Measurements from ENCODE around the gene KRTAP9-9.

DNA sequence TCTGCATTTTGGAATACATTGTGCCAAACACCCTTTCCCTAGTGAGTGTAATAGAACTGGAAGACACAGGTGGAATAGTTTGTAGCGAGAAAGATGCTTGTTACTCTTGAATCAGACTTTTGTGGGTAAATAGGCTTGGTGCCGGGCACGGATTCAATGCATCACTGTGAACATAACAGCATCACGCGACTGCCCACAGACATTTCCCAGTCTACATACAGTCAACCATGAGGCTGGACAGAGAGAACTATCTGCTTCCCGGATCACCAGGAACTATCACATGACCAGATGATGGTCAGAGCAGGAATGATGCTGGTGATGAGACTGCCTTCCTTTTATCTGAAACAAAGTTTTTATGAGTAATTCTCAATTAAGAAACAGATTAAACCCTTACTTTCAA, 29.1 kb upstream of the KRTAP9-9 start:
- TF ChIP-seq FOXP1 (CRISPR knock-in tag; IDR thresholded peaks at IDR 0.05; ENCODE audit: borderline replicate concordance) (no peak), ZBTB21 (CRISPR knock-in tag; IDR thresholded peaks at IDR 0.05; ENCODE audit: borderline replicate concordance) (no peak), KAT7 (CRISPR knock-in tag; IDR thresholded peaks at IDR 0.05; ENCODE audit: borderline replicate concordance) (no peak), NFE2L1 (CRISPR knock-in tag; IDR thresholded peaks at IDR 0.05) (no peak), ATF1 (CRISPR knock-in tag; IDR thresholded peaks at IDR 0.05) (no peak)
- TF ChIP-seq, protein P1, sequence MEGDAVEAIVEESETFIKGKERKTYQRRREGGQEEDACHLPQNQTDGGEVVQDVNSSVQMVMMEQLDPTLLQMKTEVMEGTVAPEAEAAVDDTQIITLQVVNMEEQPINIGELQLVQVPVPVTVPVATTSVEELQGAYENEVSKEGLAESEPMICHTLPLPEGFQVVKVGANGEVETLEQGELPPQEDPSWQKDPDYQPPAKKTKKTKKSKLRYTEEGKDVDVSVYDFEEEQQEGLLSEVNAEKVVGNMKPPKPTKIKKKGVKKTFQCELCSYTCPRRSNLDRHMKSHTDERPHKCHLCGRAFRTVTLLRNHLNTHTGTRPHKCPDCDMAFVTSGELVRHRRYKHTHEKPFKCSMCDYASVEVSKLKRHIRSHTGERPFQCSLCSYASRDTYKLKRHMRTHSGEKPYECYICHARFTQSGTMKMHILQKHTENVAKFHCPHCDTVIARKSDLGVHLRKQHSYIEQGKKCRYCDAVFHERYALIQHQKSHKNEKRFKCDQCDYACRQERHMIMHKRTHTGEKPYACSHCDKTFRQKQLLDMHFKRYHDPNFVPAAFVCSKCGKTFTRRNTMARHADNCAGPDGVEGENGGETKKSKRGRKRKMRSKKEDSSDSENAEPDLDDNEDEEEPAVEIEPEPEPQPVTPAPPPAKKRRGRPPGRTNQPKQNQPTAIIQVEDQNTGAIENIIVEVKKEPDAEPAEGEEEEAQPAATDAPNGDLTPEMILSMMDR (IDR thresholded peaks at IDR 0.05): no peak
- TF ChIP-seq, protein P2, sequence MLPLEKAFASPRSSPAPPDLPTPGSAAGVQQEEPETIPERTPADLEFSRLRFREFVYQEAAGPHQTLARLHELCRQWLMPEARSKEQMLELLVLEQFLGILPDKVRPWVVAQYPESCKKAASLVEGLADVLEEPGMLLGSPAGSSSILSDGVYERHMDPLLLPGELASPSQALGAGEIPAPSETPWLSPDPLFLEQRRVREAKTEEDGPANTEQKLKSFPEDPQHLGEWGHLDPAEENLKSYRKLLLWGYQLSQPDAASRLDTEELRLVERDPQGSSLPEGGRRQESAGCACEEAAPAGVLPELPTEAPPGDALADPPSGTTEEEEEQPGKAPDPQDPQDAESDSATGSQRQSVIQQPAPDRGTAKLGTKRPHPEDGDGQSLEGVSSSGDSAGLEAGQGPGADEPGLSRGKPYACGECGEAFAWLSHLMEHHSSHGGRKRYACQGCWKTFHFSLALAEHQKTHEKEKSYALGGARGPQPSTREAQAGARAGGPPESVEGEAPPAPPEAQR (CRISPR knock-in tag; IDR thresholded peaks at IDR 0.05): no peak
- TF ChIP-seq, protein P3, sequence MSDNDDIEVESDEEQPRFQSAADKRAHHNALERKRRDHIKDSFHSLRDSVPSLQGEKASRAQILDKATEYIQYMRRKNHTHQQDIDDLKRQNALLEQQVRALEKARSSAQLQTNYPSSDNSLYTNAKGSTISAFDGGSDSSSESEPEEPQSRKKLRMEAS (CRISPR knock-in tag; IDR thresholded peaks at IDR 0.05): no peak
- TF ChIP-seq, protein P4, sequence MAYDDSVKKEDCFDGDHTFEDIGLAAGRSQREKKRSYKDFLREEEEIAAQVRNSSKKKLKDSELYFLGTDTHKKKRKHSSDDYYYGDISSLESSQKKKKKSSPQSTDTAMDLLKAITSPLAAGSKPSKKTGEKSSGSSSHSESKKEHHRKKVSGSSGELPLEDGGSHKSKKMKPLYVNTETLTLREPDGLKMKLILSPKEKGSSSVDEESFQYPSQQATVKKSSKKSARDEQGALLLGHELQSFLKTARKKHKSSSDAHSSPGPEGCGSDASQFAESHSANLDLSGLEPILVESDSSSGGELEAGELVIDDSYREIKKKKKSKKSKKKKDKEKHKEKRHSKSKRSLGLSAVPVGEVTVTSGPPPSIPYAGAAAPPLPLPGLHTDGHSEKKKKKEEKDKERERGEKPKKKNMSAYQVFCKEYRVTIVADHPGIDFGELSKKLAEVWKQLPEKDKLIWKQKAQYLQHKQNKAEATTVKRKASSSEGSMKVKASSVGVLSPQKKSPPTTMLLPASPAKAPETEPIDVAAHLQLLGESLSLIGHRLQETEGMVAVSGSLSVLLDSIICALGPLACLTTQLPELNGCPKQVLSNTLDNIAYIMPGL (CRISPR knock-in tag; IDR thresholded peaks at IDR 0.05): no peak
- TF ChIP-seq, protein P5, sequence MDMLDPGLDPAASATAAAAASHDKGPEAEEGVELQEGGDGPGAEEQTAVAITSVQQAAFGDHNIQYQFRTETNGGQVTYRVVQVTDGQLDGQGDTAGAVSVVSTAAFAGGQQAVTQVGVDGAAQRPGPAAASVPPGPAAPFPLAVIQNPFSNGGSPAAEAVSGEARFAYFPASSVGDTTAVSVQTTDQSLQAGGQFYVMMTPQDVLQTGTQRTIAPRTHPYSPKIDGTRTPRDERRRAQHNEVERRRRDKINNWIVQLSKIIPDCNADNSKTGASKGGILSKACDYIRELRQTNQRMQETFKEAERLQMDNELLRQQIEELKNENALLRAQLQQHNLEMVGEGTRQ (CRISPR knock-in tag; IDR thresholded peaks at IDR 0.05): no peak

Data from WTC11 (cell line).